GM12891 (cell line): ENCODE measurements around the gene TMEM126B.
A peak's percentile ranks its signal among the peaks of the same experiment; 100 is the strongest.

Source experiments
- DNase-seq: peaks from one replicate; pipeline ENCODE4 v3.0.0; 2011; ENCODE audit warnings: low spot score; ENCODE audit not compliant: insufficient read length
- FAIRE-seq: peaks from 2 replicates; lab custom pipeline; 2011; peaks lifted over from hg19 to GRCh38; lab: Jason Lieb, UNC
- PAX5 ChIP-seq: IDR thresholded peaks from 2 replicates; pipeline ENCODE4 v1.6.1; 2011; ENCODE audit warnings: low read length, moderate library complexity, mild to moderate bottlenecking; ENCODE audit not compliant: insufficient read depth, severe bottlenecking
- POLR2A ChIP-seq: IDR thresholded peaks from 2 replicates; pipeline ENCODE4 v1.6.1; 2011; ENCODE audit warnings: low read depth, low read length, control low read depth
- POLR2AphosphoS5 ChIP-seq: IDR thresholded peaks from 2 replicates; pipeline ENCODE4 v1.6.1; 2011; ENCODE audit warnings: low read depth, low read length, control low read depth
- POU2F2 ChIP-seq: IDR thresholded peaks from 2 replicates; pipeline ENCODE4 v1.6.1; 2011; ENCODE audit warnings: low read depth, mild to moderate bottlenecking, control low read depth, low read length, moderate library complexity
- SPI1 ChIP-seq: IDR thresholded peaks from 2 replicates; pipeline ENCODE4 v1.6.1; 2011; ENCODE audit warnings: low read depth, low read length, control low read depth
- TAF1 ChIP-seq: IDR thresholded peaks from 2 replicates; pipeline ENCODE4 v1.6.1; 2011; ENCODE audit warnings: low read depth, low read length, control low read depth

TMEM126B gene

GRCh38 chr11:85682330-85683305 lies 54.2 kb downstream of the TMEM126B start:
- FAIRE-seq (peak; percentile 70), DNase-seq (peak; percentile 51)
- no peak for TF ChIP-seq SPI1
- TF ChIP-seq POU2F2, result no peak
- TF ChIP-seq POLR2AphosphoS5, result no peak
- TF ChIP-seq TAF1, result no peak
- no peak for TF ChIP-seq POLR2A
- TF ChIP-seq PAX5, result no peak

- no peak for DNase-seq
- TF ChIP-seq POLR2A, result no peak
- TF ChIP-seq PAX5, result no peak
- TF ChIP-seq SPI1, result no peak
- TF ChIP-seq POU2F2, result no peak
- no peak for TF ChIP-seq TAF1
- TF ChIP-seq POLR2AphosphoS5, result no peak
- no peak for FAIRE-seq
Observed at GRCh38 chr11:85685125-85685819, 56.9 kb downstream of the TMEM126B start.

GRCh38 chr11:85685820-85686459 lies 57.5 kb downstream of the TMEM126B start, which contains the start of gene CCDC89:
CCDC89 (minus strand) TSS chr11:85686195; CDS start chr11:85686130, 65 bp downstream.
- no peak for TF ChIP-seq TAF1
- no peak for TF ChIP-seq PAX5
- TF ChIP-seq POLR2AphosphoS5, result no peak
- no peak for TF ChIP-seq SPI1
- no peak for FAIRE-seq
- no peak for DNase-seq
